Neural cell (in vitro differentiated cells): ENCODE data around the gene SAMD4A. TPM values are rescaled to one million over a fixed set of nuclear protein-coding genes. Genes with fewer than 3 reads are reported as not detected.

Experiments
- H2AFZ ChIP-seq: fragments of 200-600, 300-800 bp; sonication (generic), shearing (Covaris generic); 2 replicates; pipeline ENCODE4 v1.6.0; 2014; ENCODE audit warnings: low read depth, mild to moderate bottlenecking, antibody characterized with exemption, low read length, moderate library complexity
- H3F3A ChIP-seq: fragments of 200-600 bp; shearing (Covaris generic); 2 replicates; pipeline ENCODE4 v1.6.1; 2016; ENCODE audit warnings: mild to moderate bottlenecking, moderate library complexity, mixed read lengths, antibody characterized with exemption, low read length; ENCODE audit not compliant: insufficient read depth, poor library complexity, severe bottlenecking
- H3K27ac ChIP-seq: fragments of 200-600, 300-800 bp; sonication (generic), shearing (Covaris generic); 2 replicates; pipeline ENCODE4 v1.5.1; 2014; ENCODE audit warnings: mild to moderate bottlenecking, low read length, moderate library complexity
- H3K27me3 ChIP-seq: fragments of 300-800, 200-600 bp; sonication (generic), shearing (Covaris generic); 2 replicates; pipeline ENCODE4 v1.6.0; 2014; ENCODE audit warnings: mild to moderate bottlenecking, low read depth, low read length, moderate library complexity; ENCODE audit not compliant: insufficient read depth
- H3K36me3 ChIP-seq: fragments of 300-800, 200-600 bp; sonication (generic), shearing (Covaris generic); 2 replicates; pipeline ENCODE4 v1.5.1; 2014; ENCODE audit warnings: mild to moderate bottlenecking, antibody characterized with exemption, low read length, moderate library complexity; ENCODE audit not compliant: insufficient read depth
- H3K4me2 ChIP-seq: fragments of 300-800, 200-600 bp; sonication (generic), shearing (Covaris generic); 2 replicates; pipeline ENCODE4 v1.6.0; 2014; ENCODE audit warnings: mild to moderate bottlenecking, low read length
- H3K4me3 ChIP-seq: fragments of 300-800, 200-600 bp; sonication (generic), shearing (Covaris generic); 2 replicates; pipeline ENCODE4 v1.5.1; 2014; ENCODE audit warnings: mild to moderate bottlenecking, low read length, moderate library complexity
- H3K79me2 ChIP-seq: fragments of 200-600 bp; shearing (Covaris generic); replicated peaks from 2 replicates; pipeline ENCODE4 v1.6.0; 2014; ENCODE audit warnings: mild to moderate bottlenecking, low read length, moderate library complexity; ENCODE audit not compliant: insufficient read depth
- H3K9ac ChIP-seq: fragments of 300-800, 200-600 bp; sonication (generic), shearing (Covaris generic); 2 replicates; pipeline ENCODE4 v1.6.1; 2016; ENCODE audit warnings: mild to moderate bottlenecking, low read length, mixed read lengths
- H3K9me2 ChIP-seq: fragments of 200-600 bp; shearing (Covaris generic); 2 replicates; pipeline ENCODE4 v1.6.1; 2016; ENCODE audit warnings: mild to moderate bottlenecking, low read length, mixed read lengths; ENCODE audit not compliant: insufficient read depth
- H3K9me3 ChIP-seq: fragments of 200-600, 300-800 bp; sonication (generic), shearing (Covaris generic); 2 replicates; pipeline ENCODE4 v1.6.1; 2016; ENCODE audit warnings: mild to moderate bottlenecking, mixed run types, low read length, moderate library complexity, mixed read lengths
- H4K20me1 ChIP-seq: fragments of 200-600 bp; shearing (Covaris generic); 2 replicates; pipeline ENCODE4 v1.6.1; 2016; ENCODE audit warnings: mild to moderate bottlenecking, mixed run types; ENCODE audit not compliant: insufficient read depth
- EP300 ChIP-seq: fragments of 450-650 bp; conservative IDR thresholded peaks from 2 replicates; pipeline ENCODE4 v1.6.1; 2014; ENCODE audit warnings: antibody characterized with exemption, mild to moderate bottlenecking, moderate library complexity; ENCODE audit not compliant: poor library complexity, severe bottlenecking
- EZH2 ChIP-seq: fragments of 200-600, 300-800 bp; shearing (Covaris generic), sonication (generic); IDR thresholded peaks from 2 replicates; pipeline ENCODE4 v1.6.1; 2014; ENCODE audit warnings: antibody characterized with exemption, low read length, borderline replicate concordance, mild to moderate bottlenecking; ENCODE audit not compliant: insufficient read depth, poor library complexity, severe bottlenecking
- MXI1 ChIP-seq: fragments of 450-650 bp; conservative IDR thresholded peaks from 2 replicates; pipeline ENCODE4 v1.6.1; 2014; ENCODE audit warnings: antibody characterized with exemption, mild to moderate bottlenecking; ENCODE audit not compliant: poor library complexity, severe bottlenecking
- POLR2AphosphoS5 ChIP-seq: IDR thresholded peaks from 2 replicates; pipeline ENCODE4 v1.6.1; 2012
- RAD21 ChIP-seq: fragments of 450-650 bp; conservative IDR thresholded peaks from 2 replicates; pipeline ENCODE4 v1.6.1; 2014; ENCODE audit warnings: antibody characterized with exemption, mild to moderate bottlenecking, moderate library complexity
- SMC3 ChIP-seq: fragments of 450-650 bp; conservative IDR thresholded peaks from 2 replicates; pipeline ENCODE4 v1.6.1; 2014; ENCODE audit warnings: antibody characterized with exemption, mild to moderate bottlenecking, moderate library complexity; ENCODE audit not compliant: poor library complexity
- TAF1 ChIP-seq: IDR thresholded peaks from 2 replicates; pipeline ENCODE4 v1.6.1; 2012; ENCODE audit warnings: low read depth
- polyA plus RNA-seq: library from polyadenylated mRNA; depleted of rRNA; stranded (reverse); fragments of >200 nt; gene quantifications from 2 replicates; pipeline ENCODE4 v1.2.3, GENCODE V29; 2014
- TF ChIP-seq, protein P1 (sequence below): fragments of 450-650 bp; IDR thresholded peaks from 2 replicates; pipeline ENCODE4 v1.5.1; 2014; ENCODE audit warnings: antibody characterized with exemption, mild to moderate bottlenecking, moderate library complexity; ENCODE audit not compliant: poor library complexity, severe bottlenecking
- TF ChIP-seq, protein P2 (sequence below): IDR thresholded peaks from 2 replicates; pipeline ENCODE4 v1.6.1; 2012; ENCODE audit warnings: borderline replicate concordance

The SAMD4A gene
- polyA plus RNA-seq, 1 donor from 2014 or later: 1.0 TPM

DNA sequence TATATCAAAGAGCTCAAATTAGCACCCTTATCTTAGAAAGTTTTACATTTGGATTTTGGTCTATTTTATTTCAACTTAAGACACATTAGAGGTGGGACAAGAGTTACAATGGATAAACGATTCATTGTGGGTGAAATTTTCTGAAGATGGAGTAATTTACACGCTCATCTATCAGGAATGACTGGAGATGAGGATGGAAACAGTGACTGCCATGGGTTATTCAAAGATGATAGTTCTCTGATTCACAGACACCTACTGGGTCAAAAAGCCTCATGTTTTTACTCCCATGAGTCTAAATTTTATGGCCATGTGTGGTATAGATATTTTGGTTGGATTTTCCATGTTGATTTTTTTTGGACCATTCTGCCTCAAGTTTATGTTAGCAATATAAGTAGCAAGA lies 22.1 kb downstream of the SAMD4A start:
- H3K4me2 ChIP-seq: no peak overlapping the region
- H3K9me2 ChIP-seq: no peaks in the 10 kb centered on the region
- H3F3A ChIP-seq: no peaks in the 10 kb centered on the region
- no peaks in the 10 kb centered on the region for H3K9me3 ChIP-seq
- no peaks in the 10 kb centered on the region for H4K20me1 ChIP-seq
- H3K36me3 ChIP-seq: no peaks in the 10 kb centered on the region
- TF ChIP-seq POLR2AphosphoS5 (no peak), EP300 (no peak), TAF1 (no peak), EZH2 (no peak), RAD21 (no peak), MXI1 (no peak), SMC3 (no peak)
- TF ChIP-seq, protein P1, sequence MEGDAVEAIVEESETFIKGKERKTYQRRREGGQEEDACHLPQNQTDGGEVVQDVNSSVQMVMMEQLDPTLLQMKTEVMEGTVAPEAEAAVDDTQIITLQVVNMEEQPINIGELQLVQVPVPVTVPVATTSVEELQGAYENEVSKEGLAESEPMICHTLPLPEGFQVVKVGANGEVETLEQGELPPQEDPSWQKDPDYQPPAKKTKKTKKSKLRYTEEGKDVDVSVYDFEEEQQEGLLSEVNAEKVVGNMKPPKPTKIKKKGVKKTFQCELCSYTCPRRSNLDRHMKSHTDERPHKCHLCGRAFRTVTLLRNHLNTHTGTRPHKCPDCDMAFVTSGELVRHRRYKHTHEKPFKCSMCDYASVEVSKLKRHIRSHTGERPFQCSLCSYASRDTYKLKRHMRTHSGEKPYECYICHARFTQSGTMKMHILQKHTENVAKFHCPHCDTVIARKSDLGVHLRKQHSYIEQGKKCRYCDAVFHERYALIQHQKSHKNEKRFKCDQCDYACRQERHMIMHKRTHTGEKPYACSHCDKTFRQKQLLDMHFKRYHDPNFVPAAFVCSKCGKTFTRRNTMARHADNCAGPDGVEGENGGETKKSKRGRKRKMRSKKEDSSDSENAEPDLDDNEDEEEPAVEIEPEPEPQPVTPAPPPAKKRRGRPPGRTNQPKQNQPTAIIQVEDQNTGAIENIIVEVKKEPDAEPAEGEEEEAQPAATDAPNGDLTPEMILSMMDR: no peak
- TF ChIP-seq, protein P2, sequence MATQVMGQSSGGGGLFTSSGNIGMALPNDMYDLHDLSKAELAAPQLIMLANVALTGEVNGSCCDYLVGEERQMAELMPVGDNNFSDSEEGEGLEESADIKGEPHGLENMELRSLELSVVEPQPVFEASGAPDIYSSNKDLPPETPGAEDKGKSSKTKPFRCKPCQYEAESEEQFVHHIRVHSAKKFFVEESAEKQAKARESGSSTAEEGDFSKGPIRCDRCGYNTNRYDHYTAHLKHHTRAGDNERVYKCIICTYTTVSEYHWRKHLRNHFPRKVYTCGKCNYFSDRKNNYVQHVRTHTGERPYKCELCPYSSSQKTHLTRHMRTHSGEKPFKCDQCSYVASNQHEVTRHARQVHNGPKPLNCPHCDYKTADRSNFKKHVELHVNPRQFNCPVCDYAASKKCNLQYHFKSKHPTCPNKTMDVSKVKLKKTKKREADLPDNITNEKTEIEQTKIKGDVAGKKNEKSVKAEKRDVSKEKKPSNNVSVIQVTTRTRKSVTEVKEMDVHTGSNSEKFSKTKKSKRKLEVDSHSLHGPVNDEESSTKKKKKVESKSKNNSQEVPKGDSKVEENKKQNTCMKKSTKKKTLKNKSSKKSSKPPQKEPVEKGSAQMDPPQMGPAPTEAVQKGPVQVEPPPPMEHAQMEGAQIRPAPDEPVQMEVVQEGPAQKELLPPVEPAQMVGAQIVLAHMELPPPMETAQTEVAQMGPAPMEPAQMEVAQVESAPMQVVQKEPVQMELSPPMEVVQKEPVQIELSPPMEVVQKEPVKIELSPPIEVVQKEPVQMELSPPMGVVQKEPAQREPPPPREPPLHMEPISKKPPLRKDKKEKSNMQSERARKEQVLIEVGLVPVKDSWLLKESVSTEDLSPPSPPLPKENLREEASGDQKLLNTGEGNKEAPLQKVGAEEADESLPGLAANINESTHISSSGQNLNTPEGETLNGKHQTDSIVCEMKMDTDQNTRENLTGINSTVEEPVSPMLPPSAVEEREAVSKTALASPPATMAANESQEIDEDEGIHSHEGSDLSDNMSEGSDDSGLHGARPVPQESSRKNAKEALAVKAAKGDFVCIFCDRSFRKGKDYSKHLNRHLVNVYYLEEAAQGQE: no peak
- no peak overlapping the region for H3K27ac ChIP-seq
- H3K9ac ChIP-seq: no peak overlapping the region
- H3K4me3 ChIP-seq: no peak overlapping the region
- H2AFZ ChIP-seq: no peak overlapping the region
- no peaks in the 10 kb centered on the region for H3K79me2 ChIP-seq
- H3K27me3 ChIP-seq: no peaks in the 10 kb centered on the region

DNA sequence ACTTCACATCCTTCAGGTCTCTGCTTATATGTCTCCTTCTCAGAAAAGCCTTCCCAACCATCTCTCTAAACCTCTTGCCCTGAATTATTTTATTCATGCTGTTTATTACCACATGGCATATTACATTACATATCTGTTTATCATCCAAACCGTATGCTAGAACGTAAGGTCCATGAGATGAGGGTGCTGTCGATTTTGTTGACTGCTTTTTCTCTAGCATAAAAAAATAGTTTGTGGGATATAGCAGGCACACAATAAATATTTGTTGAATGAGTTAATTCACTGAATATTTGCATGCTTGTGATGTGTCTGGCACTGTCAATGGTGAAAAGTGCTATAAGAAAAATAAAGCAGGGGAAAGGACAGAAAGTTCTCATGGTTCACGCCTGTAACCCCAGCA lies 22.9 kb downstream of the SAMD4A start:
- no peak overlapping the region for H2AFZ ChIP-seq
- no peaks in the 10 kb centered on the region for H3K9me3 ChIP-seq
- H3K4me3 ChIP-seq: no peak overlapping the region
- H3K9ac ChIP-seq: no peak overlapping the region
- H3K79me2 ChIP-seq: no peaks in the 10 kb centered on the region
- H3K4me2 ChIP-seq: no peak overlapping the region
- TF ChIP-seq SMC3 (no peak), TAF1 (no peak), POLR2AphosphoS5 (no peak), RAD21 (no peak), EP300 (no peak), EZH2 (no peak), MXI1 (no peak)
- TF ChIP-seq, protein P2: no peak
- TF ChIP-seq, protein P1: no peak
- H3F3A ChIP-seq: no peaks in the 10 kb centered on the region
- no peaks in the 10 kb centered on the region for H3K36me3 ChIP-seq
- no peaks in the 10 kb centered on the region for H3K27me3 ChIP-seq
- H3K9me2 ChIP-seq: no peaks in the 10 kb centered on the region
- no peaks in the 10 kb centered on the region for H4K20me1 ChIP-seq
- H3K27ac ChIP-seq: no peak overlapping the region
